ACC112 (cell line): ENCODE results near the gene PAFAH2.

Experiments used
- H2AFZ ChIP-seq: fragments of 200-600 bp; sonication (generic); one replicate; pipeline ENCODE4 v1.6.0; 2017; ENCODE audit warnings: antibody characterized with exemption, low read length; ENCODE audit not compliant: unreplicated experiment
- H3K27ac ChIP-seq: fragments of 200-600 bp; sonication (generic); 2 replicates; pipeline ENCODE4 v1.5.1; 2014; ENCODE audit warnings: low read depth, mild to moderate bottlenecking, antibody characterized with exemption, low read length, moderate library complexity
- H3K27me3 ChIP-seq: fragments of 200-600 bp; sonication (generic); 2 replicates; pipeline ENCODE4 v1.6.1; 2014; ENCODE audit warnings: mild to moderate bottlenecking, antibody characterized with exemption, low read length, moderate library complexity, mixed read lengths; ENCODE audit not compliant: insufficient read depth
- H3K36me3 ChIP-seq: fragments of 200-600 bp; sonication (generic); 2 replicates; pipeline ENCODE4 v1.6.1; 2016; ENCODE audit warnings: mild to moderate bottlenecking, antibody characterized with exemption, low read length, moderate library complexity, mixed read lengths; ENCODE audit not compliant: insufficient read depth
- H3K4me1 ChIP-seq: fragments of 200-600 bp; sonication (generic); one replicate; pipeline ENCODE4 v1.6.1; 2016; ENCODE audit warnings: low read length, mixed read lengths; ENCODE audit not compliant: insufficient read depth, unreplicated experiment, control insufficient read depth
- H3K4me3 ChIP-seq: fragments of 200-600 bp; sonication (generic); 2 replicates; pipeline ENCODE4 v1.5.1; 2014; ENCODE audit warnings: mild to moderate bottlenecking, low read depth, low read length
- H3K79me2 ChIP-seq: fragments of 200-600 bp; sonication (generic); one replicate; pipeline ENCODE4 v1.6.0; 2016; ENCODE audit warnings: low read length; ENCODE audit not compliant: control insufficient read depth, unreplicated experiment, insufficient read depth

PAFAH2 gene

DNA sequence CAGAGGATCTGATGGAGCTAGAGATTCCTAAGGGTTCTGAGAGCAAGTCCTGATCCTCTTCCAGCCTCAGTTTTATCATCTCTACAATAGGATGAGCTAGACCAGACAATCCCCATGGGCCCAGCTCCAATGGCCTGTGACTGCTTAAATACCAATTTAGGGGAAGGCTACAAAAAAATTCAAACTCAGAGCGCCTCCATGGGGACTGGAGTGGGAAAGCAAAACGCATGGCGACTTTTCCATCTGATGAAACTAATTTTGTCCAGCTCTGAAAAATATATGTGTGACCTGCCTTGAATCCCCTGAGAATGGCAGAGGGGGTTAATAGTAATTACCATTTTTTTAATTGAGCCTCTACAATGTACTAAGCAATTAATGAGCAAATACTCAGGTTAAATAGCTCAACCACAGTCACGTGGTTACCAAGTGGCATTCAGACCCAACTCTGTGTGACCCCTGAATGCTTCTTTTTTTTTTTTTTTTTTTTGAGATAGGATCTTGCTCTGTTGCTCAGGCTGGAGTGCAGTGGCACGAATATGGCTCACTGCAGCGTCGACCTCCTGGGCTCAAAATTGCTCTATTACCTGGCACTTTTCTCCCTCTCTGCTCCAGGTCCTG, 32.1 kb upstream of the PAFAH2 start:
- H3K4me3 ChIP-seq, result no peak overlapping the region
- H3K27ac ChIP-seq, result no peak overlapping the region
- no peaks in the 10 kb centered on the region for H3K36me3 ChIP-seq
- peaks cover 4% of the 10 kb centered on the region for H3K4me1 ChIP-seq
- H3K79me2 ChIP-seq, result no peaks in the 10 kb centered on the region
- no peak overlapping the region for H2AFZ ChIP-seq
- H3K27me3 ChIP-seq, result no peaks in the 10 kb centered on the region

DNA sequence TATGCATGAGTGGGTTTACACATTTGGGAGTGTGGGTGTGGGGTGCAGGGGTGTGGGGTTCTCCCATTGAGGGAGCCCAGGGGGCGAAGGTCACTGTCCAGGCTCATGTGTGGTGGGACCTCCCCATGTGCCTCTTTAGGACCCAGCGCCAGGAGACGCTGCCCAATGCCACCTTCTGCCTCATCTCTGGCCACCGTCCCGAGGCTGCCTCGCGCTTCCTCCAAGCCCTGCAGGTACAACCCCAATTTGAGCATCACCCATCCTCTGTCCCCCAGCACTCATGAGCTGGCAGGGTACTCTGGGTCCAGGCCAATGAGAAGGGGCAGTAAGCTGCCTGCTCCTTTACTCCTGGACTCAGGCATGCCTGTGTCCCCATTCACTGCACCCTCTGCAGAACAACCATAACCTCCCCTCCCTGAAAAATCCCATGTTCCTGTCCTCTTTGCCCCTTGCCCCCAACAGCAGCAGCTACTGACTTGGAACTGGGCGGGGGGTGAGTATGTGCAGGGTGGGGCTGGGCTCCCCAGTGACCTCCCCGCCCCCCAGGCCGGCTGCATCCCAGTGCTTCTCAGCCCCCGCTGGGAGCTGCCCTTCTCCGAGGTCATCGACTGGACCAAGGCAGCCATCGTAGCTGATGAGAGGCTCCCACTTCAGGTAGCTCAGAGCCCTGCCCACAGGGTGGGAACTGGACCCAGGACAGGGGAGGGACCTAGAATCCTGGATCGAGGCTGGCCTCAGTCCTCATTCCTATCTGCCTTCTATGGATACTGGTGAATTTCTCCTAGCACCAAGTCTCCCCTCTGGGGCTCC, 31.4 kb upstream of the PAFAH2 start:
- Histone ChIP-seq H3K27ac (no peak overlapping the region), H3K4me1 (peaks cover 4% of the 10 kb centered on the region), H3K79me2 (no peaks in the 10 kb centered on the region), H3K4me3 (no peak overlapping the region), H3K27me3 (no peaks in the 10 kb centered on the region), H3K36me3 (no peaks in the 10 kb centered on the region), H2AFZ (no peak overlapping the region)

DNA sequence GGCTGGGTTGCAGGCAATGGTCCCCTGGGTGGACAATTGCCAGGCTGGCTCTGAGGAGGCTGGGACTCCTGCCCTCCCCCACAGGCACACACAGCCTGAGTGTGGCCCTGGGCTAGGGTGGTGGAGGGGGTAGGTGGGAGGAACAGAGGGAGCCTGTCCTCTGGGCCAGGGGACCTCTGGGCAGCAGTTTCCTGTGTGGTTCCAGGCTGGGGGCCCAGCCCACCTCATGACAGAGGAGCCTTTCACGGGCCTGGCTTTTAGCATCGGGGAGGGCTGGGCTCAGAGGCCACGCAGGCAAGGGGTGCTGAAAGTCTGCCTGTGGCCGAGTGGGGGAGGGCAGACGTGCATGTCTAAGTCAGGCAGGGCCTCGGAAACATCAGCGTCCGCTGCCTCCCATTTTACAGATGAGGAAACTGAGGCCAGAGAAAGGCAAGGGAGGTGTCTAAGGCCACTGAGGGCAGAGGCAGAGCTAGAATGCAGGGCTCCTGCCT, 30.7 kb upstream of the PAFAH2 start:
- H2AFZ ChIP-seq, result no peak overlapping the region
- H3K4me1 ChIP-seq, result peaks cover 4% of the 10 kb centered on the region
- H3K4me3 ChIP-seq, result no peak overlapping the region
- no peaks in the 10 kb centered on the region for H3K36me3 ChIP-seq
- H3K79me2 ChIP-seq, result no peaks in the 10 kb centered on the region
- no peak overlapping the region for H3K27ac ChIP-seq
- H3K27me3 ChIP-seq, result no peaks in the 10 kb centered on the region

DNA sequence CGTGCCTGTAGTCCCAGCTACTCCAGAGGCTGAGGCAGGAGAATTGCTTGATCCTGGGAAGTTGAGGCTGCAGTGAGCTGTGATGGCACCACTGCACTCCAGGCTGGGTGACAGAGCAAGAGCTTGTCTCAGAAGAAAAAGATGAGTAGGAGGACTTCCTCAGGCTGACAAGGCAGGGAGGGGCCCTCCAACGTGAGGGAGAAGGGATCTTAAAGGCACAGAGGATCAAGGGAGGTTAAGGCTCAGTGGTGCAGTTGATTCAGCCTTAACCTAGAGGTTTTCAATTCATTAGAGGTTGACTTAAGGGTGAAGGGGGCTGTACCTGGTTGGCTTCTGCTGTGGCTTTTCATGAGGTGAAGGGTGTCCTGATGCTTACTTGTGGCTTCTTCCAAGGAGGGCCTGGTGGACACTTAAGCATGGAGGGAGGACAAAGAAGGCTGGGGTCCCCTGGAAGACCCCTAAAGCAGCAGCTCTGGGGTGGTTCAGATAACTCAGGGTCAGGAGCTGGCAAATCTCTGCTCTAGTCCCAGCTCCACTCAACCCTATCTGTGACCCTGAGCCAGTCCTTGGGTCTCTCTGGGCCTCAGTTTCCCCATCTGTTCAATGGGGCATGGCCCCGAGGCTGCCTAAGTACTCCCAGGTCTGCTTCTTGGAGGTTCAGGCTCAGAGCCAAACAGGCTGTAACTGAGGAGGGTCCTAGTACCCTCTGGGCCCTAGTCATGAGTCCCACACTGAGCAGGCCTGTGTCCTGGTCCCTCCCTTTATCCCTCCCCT, 30.0 kb upstream of the PAFAH2 start:
- H2AFZ ChIP-seq, result no peak overlapping the region
- no peaks in the 10 kb centered on the region for H3K27me3 ChIP-seq
- H3K4me1 ChIP-seq, result peaks cover 4% of the 10 kb centered on the region
- H3K4me3 ChIP-seq, result no peak overlapping the region
- no peak overlapping the region for H3K27ac ChIP-seq
- H3K36me3 ChIP-seq, result no peaks in the 10 kb centered on the region
- H3K79me2 ChIP-seq, result no peaks in the 10 kb centered on the region

DNA sequence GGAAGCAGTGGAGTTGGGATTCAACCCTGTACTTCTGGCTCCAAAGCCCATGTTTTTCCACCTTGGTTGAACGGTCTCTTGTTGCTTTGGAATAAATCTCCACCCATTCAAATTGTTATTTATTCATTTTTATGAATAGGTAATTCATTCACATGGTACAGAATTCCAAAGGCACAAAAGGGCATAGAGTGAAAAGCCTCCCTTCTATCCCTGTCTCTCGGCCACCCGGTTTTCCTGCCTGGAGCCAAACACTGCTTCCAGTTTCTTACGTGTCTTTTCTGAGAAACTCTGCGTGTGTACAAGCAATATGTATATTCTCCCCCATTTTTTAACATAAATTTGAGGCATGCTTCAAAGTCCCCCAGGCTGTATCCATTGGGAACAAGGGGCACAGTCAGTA, 27.7 kb upstream of the PAFAH2 start:
- Histone ChIP-seq H2AFZ (no peak overlapping the region), H3K4me3 (no peak overlapping the region), H3K36me3 (no peaks in the 10 kb centered on the region), H3K79me2 (no peaks in the 10 kb centered on the region), H3K27ac (no peak overlapping the region), H3K27me3 (no peaks in the 10 kb centered on the region), H3K4me1 (peaks cover 11% of the 10 kb centered on the region)

DNA sequence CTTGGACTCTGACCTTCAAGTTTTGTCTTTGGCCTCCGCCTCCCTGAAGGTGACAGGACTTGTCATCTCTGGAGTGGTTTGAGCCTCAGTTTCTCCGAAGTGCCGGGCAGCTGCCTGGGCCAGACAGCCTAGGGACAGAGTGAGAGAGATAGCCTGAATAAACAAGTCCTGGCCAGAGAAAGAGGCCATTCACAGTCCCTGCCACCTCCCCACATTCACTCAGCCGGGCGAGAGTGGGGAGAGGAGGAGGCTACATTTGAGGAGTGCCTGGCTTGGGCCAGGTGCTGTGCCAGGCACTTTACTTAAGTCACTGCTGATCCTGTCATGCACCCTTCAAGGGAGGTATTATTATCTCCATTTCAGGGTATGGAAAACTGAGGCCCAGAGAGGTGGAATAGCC, 27.2 kb upstream of the PAFAH2 start:
- H2AFZ ChIP-seq, result no peak overlapping the region

DNA sequence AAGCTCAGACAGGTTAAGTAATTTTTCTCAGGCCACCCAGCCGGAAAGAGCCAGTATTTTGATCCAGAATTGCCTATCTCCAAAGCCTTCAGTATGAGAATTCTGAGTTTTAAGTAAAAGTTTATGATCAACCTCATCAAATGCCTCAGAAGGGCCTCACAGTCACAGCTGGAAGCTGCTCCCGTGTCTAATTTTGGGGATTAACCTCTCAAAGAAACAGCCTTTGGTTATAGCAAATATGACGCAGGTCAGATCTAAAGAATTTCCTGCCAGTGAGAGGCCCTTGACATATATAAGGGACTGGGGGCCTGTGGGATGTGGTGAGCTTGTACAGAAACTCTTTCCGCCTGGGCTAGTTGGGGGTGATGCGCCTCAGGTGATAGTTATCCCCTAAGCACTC, 26.0 kb upstream of the PAFAH2 start:
- Histone ChIP-seq H3K4me1 (peaks cover 24% of the 10 kb centered on the region), H3K4me3 (no peak overlapping the region), H3K27me3 (no peaks in the 10 kb centered on the region), H2AFZ (no peak overlapping the region), H3K79me2 (no peaks in the 10 kb centered on the region), H3K27ac (no peak overlapping the region), H3K36me3 (no peaks in the 10 kb centered on the region)

More for the DNA sequence above, 27.2 kb upstream of the PAFAH2 start:
- Histone ChIP-seq H3K79me2 (no peaks in the 10 kb centered on the region), H3K27me3 (no peaks in the 10 kb centered on the region), H3K36me3 (no peaks in the 10 kb centered on the region), H3K27ac (no peak overlapping the region), H3K4me1 (peaks cover 16% of the 10 kb centered on the region), H3K4me3 (no peak overlapping the region)

DNA sequence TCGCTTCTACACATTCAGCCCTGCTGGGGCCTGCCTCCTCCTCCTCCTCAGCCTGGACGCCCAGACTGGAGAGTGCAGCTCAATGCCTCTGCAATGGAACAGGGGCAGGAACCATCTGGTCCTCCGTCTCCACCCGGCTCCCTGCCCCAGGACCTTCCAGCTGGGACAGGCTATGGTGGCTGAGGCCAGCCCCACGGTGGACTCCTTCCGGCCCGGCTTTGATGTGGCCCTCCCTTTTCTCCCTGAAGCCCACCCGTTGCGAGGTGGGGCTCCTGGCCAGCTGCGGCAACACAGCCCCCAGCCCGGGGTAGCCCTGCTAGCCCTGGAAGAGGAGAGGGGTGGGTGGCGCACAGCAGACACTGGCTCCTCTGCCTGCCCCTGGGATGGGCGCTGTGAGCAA, 25.1 kb upstream of the PAFAH2 start:
- Histone ChIP-seq H3K4me3 (no peak overlapping the region), H3K79me2 (no peaks in the 10 kb centered on the region), H2AFZ (no peak overlapping the region), H3K36me3 (no peaks in the 10 kb centered on the region), H3K4me1 (peaks cover 24% of the 10 kb centered on the region), H3K27ac (no peak overlapping the region), H3K27me3 (no peaks in the 10 kb centered on the region)

DNA sequence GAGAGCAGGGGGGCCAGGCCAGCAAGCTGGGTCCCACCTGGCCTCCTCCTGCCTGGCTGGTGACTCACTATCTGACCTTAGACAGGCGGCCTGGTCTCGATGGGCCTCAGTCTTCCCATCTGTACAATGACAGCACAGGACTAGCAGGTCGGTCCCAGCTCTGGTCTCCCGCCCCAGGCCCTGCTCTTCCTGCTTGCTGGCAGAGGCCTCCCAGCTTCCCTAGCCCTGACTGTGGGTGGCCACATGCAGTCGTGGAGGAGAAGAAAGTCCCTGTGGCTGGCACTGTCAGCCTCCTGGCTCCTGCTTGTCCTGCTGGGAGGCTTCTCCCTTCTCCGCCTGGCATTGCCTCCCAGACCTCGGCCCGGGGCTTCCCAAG, 24.5 kb upstream of the PAFAH2 start:
- Histone ChIP-seq H3K79me2 (no peaks in the 10 kb centered on the region), H3K27ac (no peak overlapping the region), H3K4me1 (peaks cover 20% of the 10 kb centered on the region), H2AFZ (no peak overlapping the region), H3K27me3 (no peaks in the 10 kb centered on the region), H3K4me3 (no peak overlapping the region), H3K36me3 (no peaks in the 10 kb centered on the region)

DNA sequence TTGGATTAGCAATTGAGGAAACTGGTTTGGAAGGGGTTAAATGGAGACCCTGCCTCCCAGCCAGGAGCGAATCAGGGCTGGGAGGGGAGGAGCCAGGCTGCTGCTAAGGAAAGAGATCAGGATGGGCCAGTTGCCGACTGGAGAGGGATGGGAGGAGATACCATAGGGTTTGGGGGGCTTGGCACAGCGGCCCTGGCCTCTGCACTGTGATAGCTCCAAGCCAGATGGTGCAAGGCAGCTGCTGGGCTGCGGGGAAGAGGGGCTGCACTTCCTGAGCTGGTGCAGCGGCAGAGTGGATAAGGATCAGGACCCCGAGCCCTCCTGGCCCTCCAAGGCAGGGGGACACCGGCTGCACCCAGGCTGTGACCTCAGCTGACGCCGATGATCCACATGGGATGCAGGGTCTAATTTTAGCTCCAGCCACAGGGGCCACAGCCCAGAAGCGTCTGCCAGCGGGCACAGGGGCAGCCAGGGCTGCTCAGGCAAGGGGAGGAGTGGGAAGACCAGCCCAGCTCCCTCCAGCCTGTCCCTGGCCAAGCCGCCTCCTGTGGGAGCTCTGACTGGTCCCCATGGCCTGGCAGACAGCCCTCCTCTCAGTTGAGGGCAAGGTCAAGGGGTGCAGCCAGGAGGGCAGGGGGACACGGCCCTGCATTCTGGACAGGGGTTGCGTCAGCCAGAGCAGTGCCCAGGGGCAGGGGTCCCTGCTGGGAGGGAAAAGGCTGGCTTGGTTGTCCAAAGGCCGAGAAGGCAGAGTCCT, 24.0 kb upstream of the PAFAH2 start, which contains the start of gene EXTL1:
TSS of gene EXTL1 (plus strand) at position 129 of the 757 bp plus-strand sequence. CDS start 872 bp downstream, outside the sequence.
- H3K79me2 ChIP-seq, result no peaks in the 10 kb centered on the region
- H3K27ac ChIP-seq, result no peak within 1 kb of the TSS
- H3K36me3 ChIP-seq, result no peaks in the 10 kb centered on the region
- peaks cover 20% of the 10 kb centered on the region for H3K4me1 ChIP-seq
- H3K27me3 ChIP-seq, result no peaks in the 10 kb centered on the region
- no peak within 1 kb of the TSS for H3K4me3 ChIP-seq
- no peak within 1 kb of the TSS for H2AFZ ChIP-seq
